GM18951 (cell line): ENCODE results near the gene TSPAN16.

Experiments used
- POLR2A ChIP-seq: IDR thresholded peaks from 4 replicates; pipeline ENCODE4 v1.6.1; 2011; ENCODE audit warnings: mild to moderate bottlenecking; ENCODE audit not compliant: insufficient read length, insufficient read depth; ENCODE audit errors: extremely low read depth
- in situ Hi-C: fragments of 300-500 bp; cut with MboI; formaldehyde crosslinking; loops from one replicate; pipeline ENCODE4 v1.12.0; 2022; ENCODE audit warnings: low sequenced_read_pairs, mixed read lengths, inconsistent platforms; ENCODE audit not compliant: unreplicated experiment

The TSPAN16 gene

DNA sequence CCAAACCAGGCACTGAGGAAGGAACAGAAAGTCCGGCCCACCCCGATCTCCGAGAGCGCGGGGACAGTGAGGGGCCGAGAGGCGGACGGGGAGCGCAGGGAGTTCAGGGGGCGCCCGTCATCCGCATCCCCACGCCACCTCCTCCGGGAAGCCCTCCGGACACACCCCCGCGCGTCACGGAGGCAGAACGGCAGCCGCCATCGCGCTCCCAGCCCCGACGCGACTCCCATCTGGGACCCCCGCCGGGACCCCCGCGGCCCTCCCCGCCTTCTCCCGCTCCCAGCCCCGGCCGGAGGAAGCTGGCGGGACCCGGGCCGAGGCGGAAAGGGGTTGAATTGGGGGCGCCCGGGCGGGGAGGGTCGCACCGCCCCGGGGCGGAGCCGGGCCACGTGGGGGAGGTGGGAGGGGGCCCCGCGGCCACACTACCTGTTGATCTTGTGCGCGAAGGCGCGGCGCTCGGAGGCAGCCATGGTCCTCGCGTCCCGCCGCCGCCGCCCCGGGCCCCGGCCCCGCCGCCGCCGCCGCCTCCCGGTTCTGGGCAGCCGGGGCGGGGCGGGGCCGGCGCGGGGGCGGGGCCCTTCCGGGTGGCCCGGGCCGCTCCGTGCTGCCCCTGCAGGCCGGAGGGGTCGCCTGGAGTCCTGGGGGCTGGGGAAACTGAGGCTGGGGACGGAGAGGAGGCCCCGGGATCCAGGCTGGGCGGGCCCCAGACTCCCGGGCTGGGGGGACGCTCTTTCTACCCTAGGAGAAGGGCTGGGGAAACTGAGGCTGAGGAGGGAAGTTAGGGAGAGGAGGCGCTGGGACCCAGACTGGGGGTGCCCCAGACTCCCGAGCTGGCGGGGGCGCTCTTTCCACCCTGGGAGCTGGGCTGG is 33.8 kb upstream of the TSPAN16 start, which contains the start of gene DOCK6:
DOCK6 (minus strand) TSS at position 554 of the 869 bp plus-strand sequence; CDS start at position 470, 84 bp downstream.
- in situ Hi-C loops, result no loop called here
- no peak for TF ChIP-seq POLR2A

DNA sequence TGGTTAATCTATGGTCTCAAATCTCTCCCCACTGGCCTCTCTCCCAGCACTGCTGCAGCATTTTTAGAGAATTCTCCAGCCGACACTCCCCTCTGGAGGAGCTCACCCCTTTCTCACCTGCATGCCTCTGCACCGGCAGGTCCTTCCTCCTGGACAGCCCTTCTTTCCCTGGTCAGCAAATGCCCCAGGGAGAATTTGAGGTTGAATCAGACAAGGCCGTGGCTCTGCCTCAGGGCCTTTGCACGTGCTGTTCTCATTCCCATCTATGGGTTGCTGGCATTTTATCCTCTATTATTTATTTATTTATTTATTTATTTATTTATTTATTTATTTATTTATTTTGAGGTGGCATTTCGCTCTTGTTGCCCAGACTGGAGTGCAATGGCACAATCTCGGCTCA is 32.2 kb upstream of the TSPAN16 start:
- no peak for TF ChIP-seq POLR2A

DNA sequence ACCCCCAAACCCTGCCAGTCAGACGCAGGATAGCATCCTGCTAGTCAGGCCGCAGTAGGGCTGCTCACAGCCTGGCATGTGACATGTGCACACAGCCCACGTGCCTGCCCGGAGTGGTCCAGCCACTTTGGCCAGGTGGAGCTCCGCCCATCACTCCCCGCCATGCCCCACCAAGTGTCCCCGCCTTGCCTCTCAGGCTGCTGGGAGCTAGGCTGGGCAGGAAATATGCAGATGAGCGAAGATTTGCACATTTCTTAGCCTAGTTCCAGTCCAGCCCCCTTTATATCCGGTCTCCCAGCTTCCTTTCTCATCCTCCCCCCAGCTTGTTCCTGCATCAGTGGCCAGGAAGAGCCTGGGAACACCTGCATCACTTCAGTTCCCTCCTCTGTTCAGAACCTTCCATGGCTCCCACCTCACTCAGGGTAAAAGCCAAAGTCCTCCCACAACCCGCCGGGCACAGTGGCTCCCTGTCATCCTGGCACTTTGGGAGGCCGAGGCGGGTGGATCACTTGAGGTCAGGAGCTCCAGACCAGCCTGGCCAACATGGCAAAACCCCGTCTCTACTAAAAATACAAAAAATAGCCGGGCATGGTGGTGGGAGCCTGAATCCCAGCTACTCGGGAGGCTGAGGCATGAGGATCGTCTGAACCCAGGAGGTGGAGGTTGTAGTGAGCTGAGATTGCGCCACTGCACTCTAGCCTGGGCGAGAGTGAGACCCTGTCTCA is 31.3 kb upstream of the TSPAN16 start:
- in situ Hi-C loops, result no loop called here
- no peak for TF ChIP-seq POLR2A

More for the DNA sequence above, 32.2 kb upstream of the TSPAN16 start:
- in situ Hi-C loops, result no loop called here

DNA sequence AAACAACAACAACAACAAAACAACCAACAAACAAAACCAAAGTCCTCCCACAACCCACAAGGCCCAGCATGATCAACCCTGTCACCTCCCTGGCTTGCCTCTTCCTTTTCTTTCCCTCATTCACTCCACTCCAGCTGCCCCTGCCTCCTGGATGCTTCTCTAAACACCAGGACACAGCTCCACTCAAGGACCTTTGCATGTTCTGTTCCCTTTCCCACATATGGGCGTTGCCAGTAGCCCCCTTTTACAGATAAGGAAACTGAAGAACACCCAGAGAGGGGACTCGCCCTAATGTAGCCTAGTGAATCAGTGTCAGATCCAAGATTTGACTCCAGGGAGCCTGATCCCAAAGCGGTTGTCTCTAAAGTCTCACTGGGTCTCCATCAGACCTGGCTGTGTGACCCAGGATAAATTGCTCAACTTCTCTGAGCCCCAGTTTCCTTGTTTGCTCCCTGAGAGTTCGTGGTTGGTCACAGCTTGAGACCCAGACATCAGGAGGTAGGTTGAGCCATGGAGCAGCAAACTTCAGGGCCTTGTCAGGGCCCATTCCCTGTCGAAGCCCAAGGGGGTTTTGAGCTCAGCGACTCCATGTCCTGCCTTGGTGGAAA is 30.7 kb upstream of the TSPAN16 start:
- no peak for TF ChIP-seq POLR2A
- in situ Hi-C loops, result no loop called here

DNA sequence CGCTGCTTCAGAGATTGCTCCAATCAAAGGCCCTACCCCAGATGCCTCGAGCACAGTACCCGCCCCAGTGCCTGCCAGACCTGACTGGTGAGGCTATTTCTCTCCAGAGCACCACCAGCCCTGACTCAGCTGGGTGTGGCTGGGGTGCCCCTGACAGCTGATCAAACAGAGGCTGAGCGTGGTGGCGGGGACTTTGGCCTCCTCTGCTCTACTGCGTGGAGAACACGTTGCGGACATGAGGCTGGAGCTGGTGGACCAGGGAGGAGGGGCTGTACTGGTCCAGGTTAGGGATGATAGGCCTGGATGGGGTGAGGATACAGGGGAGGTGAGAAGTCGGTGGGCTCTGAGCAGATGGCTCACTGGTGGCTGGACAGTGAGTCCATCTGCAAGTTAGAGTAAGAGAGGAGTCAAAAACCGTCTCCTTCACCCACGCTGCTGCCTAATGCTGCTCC is 30.1 kb upstream of the TSPAN16 start:
- TF ChIP-seq POLR2A, result no peak
- in situ Hi-C loops, result no loop called here

DNA sequence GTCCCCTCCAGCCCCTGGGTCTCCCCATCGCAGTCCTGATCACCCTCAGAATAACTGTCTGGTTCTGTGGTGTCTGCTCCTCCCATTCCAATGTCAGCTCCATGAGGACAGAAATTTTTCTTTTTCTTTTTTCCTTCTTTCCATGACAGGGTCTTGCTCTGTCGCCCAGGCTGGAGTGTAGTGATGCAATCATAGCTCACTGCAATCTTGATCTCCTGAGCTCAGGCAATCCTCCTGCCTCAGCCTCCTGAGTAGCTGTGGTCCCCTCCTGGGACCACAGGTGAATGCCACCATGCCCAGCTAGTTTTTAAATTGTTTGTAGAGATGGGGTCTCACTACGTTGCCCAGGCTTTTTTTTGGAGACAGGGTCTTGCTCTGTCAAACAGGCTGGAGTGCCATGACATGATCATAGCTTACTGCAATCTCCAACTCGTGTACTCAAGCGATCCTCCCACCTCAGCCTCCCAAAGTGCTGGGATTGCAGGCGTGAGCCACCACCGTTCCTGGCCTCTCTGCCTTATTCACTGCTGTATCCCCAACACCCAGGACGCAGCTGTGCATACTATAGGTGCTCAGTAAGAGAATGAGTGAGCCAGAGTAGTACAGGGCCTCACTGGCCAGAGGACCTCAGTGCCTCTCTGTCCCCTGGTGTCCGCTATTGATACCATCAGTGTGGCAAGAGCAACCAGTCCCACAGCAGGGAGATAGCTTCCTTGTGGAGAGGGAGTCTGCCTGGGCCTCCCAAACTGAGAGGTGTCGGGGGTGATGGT is 28.5 kb upstream of the TSPAN16 start:
- no peak for TF ChIP-seq POLR2A
- in situ Hi-C loops, result no loop called here

DNA sequence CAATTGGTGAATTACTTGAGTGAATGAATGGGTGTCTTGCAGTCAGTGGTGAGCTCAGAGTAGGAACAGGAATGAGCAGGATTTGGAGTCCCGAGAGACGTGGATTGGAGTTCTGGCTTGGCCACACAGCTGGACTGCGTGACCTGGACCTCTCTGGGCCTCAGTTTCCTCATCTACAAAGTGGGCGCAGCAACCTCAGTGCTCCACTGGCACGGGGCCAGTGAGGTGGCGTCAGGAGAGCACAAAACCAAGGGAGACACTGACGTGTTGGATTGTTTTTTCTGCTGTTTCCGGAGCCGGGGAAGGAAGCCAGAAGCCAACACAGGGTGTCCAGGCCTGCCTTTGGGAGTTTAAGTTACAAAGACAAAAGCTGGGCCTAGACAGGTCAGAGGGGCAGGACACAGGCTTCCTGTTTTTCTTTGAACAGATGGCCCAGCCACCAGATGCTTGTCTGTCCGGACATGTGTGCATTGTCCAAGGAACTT is 27.1 kb upstream of the TSPAN16 start:
- in situ Hi-C loops, result no loop called here
- TF ChIP-seq POLR2A, result no peak

DNA sequence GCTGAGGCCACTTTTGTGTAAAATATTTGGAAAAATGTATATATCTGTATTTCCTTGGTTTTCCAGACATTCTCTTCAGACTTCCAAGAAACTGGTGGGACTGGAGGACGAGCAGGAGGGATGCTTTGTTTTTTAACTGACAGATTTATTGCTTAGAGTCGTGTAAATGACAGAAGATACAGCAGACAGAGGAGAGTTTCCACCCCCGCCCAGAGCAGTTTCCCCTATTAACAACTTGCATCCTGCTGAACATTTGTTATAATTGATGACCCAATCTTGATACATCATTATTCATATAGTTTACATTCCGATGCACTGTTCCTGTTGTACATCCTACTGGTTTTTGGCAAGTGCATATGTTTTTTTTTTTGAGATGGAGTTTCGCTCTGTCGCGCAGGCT is 26.6 kb upstream of the TSPAN16 start:
- in situ Hi-C loops, result no loop called here
- no peak for TF ChIP-seq POLR2A

DNA sequence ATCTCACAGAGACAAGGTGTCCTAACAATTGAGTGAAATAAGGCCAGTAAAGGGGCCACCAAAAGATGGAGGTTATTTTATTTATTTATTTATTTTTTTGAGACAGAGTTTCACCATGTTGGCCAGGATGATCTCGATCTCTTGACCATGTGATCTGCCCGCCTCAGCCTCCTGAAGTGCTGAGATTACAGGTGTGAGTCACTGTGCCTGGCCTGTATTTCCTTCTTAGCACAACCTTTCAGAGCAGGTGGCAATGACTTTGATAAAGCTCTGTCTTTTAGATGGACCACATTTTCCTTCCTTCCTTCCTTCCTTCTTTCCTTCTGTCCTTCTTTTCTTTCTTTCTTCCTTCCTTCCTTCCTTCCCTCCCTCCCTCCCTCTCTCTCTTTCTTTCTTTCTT is 22.7 kb upstream of the TSPAN16 start:
- TF ChIP-seq POLR2A, result no peak
- in situ Hi-C loops, result no loop called here

DNA sequence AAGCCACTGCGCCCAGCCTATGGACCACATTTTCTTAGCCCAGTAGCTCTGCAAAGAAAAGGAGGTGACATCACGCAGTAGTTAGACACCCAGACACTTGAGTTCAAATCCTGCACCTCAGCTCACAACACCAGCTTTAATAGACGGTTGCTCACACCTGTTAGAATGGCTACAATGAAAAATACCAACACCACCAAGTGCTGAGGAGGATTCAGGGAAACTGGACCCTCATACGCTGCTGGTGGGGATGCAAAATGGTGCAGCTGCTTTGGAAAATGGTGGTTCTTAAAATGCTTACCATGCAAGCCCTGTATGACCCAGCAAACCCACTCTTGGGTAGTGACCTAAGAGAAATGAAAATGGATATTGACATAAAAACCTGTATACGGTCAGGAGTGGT is 22.0 kb upstream of the TSPAN16 start:
- in situ Hi-C loops, result no loop called here
- no peak for TF ChIP-seq POLR2A

DNA sequence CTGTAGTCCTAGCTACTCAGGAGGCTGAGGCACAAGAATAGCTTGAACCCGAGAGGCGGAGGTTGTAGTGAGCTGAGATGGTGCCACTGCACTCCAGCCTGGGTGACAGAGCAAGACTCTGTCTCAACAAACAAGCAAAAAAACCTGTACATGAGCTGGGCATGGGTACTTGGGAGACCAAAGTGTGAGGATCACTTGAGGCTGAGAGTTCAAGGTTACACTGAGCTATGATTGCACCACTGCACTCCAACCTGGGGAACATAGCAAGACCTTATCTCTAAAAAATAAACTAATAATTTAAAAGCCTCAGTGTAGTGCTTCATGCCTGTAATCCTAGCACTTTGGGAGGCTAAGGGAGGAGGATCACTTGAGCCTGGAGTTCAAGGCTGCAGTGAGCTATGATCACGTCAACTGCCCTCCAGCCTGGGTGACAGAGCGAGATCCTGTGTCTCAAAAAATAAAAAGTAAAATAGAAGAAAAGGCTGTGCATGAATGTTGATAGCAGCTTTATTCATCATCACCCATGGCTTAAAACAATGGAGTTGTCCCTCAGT is 21.4 kb upstream of the TSPAN16 start:
- no peak for TF ChIP-seq POLR2A

DNA sequence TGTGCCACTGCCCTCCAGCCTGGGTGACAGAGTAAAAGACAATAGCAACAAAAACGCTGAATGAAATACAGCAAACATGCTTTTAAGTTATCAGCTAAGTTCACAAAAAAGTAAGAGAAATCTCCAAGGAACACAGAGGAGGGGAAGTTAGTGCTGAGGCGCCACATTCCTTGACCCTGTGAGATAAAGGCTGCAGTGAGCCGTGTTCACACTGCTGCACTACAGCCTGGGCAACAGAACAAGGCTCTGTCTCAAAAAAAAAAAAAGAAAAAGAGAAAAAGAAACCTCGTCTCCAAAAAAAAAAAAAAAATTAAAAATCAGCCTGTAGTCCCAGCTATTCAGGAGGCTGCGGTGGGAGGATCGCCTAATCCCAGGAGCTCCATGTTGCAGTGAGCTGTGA is 17.3 kb upstream of the TSPAN16 start:
- no peak for TF ChIP-seq POLR2A
- in situ Hi-C loops, result no loop called here

More for the DNA sequence above, 21.4 kb upstream of the TSPAN16 start:
- in situ Hi-C loops, result no loop called here
